K562 (cell line): ENCODE data around the gene TOMM6. TPM values are rescaled to one million over a fixed set of nuclear protein-coding genes. Genes with fewer than 3 reads are reported as not detected.

Experiments used
- CC2D1A ChIP-seq: fragments of 450-650 bp; IDR thresholded peaks from 2 replicates; pipeline ENCODE4 v1.6.1; 2017; ENCODE audit warnings: mild to moderate bottlenecking
- DDX20 ChIP-seq: fragments of 450-650 bp; IDR thresholded peaks from 2 replicates; pipeline ENCODE4 v1.6.1; 2016; ENCODE audit warnings: missing genetic modification characterization, low read depth, mild to moderate bottlenecking, missing compliant biosample characterization, moderate library complexity
- ESRRA ChIP-seq: fragments of 450-650 bp; IDR thresholded peaks from 2 replicates; pipeline ENCODE4 v1.6.1; 2014; ENCODE audit warnings: low read depth, mild to moderate bottlenecking, moderate library complexity, borderline replicate concordance
- FOXJ2 ChIP-seq: fragments of 200-800 bp; sonication (Bioruptor generic); IDR thresholded peaks from 2 replicates; pipeline ENCODE4 v1.6.1; 2016; ENCODE audit warnings: missing genetic modification characterization, missing compliant biosample characterization
- GTF2E2 ChIP-seq: fragments of 200-800 bp; sonication (Bioruptor generic); IDR thresholded peaks from 2 replicates; pipeline ENCODE4 v1.6.1; 2016; ENCODE audit warnings: missing genetic modification characterization, missing compliant biosample characterization
- HEY1 ChIP-seq: fragments of 250-450 bp; sonication (Bioruptor Pico); IDR thresholded peaks from 2 replicates; pipeline ENCODE4 v1.5.0; 2020; ENCODE audit warnings: mild to moderate bottlenecking, moderate library complexity, borderline replicate concordance
- ILK ChIP-seq: fragments of 450-650 bp; IDR thresholded peaks from 2 replicates; pipeline ENCODE4 v1.6.1; 2016; ENCODE audit warnings: missing genetic modification characterization, low read depth, mild to moderate bottlenecking, missing compliant biosample characterization, moderate library complexity, borderline replicate concordance
- MTA3 ChIP-seq: fragments of 450-650 bp; formaldehyde crosslinking; IDR thresholded peaks from 2 replicates; pipeline ENCODE4 v1.6.1; 2017; ENCODE audit warnings: mild to moderate bottlenecking, borderline replicate concordance
- MYC ChIP-seq, 2 experiments: fragments of 250-450 bp in 1 of 2; sonication (Bioruptor Pico) in 1 of 2; IDR thresholded peaks; 2 replicates each; pipeline versions ENCODE4 v1.5.1 to v1.6.1; 2012 to 2021; ENCODE audit warnings: low read depth in 2 of 2, borderline replicate concordance in 1 of 2, improper control_type of control experiment in 1 of 2, low read length in 1 of 2, mild to moderate bottlenecking in 1 of 2, moderate library complexity in 1 of 2
- POLR2AphosphoS2 ChIP-seq: IDR thresholded peaks from 2 replicates; pipeline ENCODE4 v1.6.1; 2012; ENCODE audit warnings: low read length, improper control_type of control experiment
- SIN3A ChIP-seq, 2 experiments: fragments of 150-350 bp in 1 of 2; IDR thresholded peaks; 2 replicates each; pipeline ENCODE4 v1.6.1; 2011 to 2016; ENCODE audit warnings: borderline replicate concordance in 2 of 2, low read depth in 2 of 2, low read length in 2 of 2, mild to moderate bottlenecking in 2 of 2, moderate library complexity in 2 of 2; ENCODE audit not compliant: control insufficient read depth in 1 of 2
- SMARCA4 ChIP-seq: fragments of 450-650 bp; IDR thresholded peaks from 2 replicates; pipeline ENCODE4 v1.6.1; 2016
- SNIP1 ChIP-seq: fragments of 450-650 bp; IDR thresholded peaks from 2 replicates; pipeline ENCODE4 v1.7.1; 2017; ENCODE audit warnings: low read depth, mild to moderate bottlenecking
- SRSF1 ChIP-seq: fragments of 200-400 bp; formaldehyde crosslinking; IDR thresholded peaks from 2 replicates; pipeline ENCODE4 v1.6.1; 2017; ENCODE audit warnings: mild to moderate bottlenecking, low read depth, low read length, moderate library complexity
- ZFPM2 ChIP-seq: fragments of 250-450 bp; sonication (Bioruptor Pico); IDR thresholded peaks from 2 replicates; pipeline ENCODE4 v1.5.1; 2022; ENCODE audit warnings: mild to moderate bottlenecking
- ZNF184 ChIP-seq: sonication (generic); formaldehyde crosslinking; IDR thresholded peaks from 2 replicates; pipeline ENCODE4 v1.5.0; 2020; ENCODE audit warnings: missing genetic modification reagents
- polyA plus RNA-seq, 8 experiments: library from polyadenylated mRNA; depleted of rRNA in 4 of 8; stranded (reverse) in 5 of 8; unstranded in 3 of 8; fragments of >200 nt; fragmentation: Nextera tagmentation in 2 of 8; fragmentation: Illumina TruSeq in 1 of 8; extraction: Ambion mirVana in 2 of 8; extraction: Trizol in 1 of 8; gene quantifications; 2 replicates each; pipeline versions ENCODE4 v1.2.1 to v1.2.3, GENCODE V29; 2011 to 2014; ENCODE audit warnings: inconsistent platforms in 1 of 8, missing spikeins in 1 of 8
- total RNA-seq, 7 experiments: library from RNA; depleted of rRNA in 6 of 7; stranded (reverse); fragments of >200 nt in 6 of 7; fragmentation: Illumina TruSeq in 2 of 7; extraction: Trizol in 2 of 7; gene quantifications; 2 replicates each; pipeline versions ENCODE4 v1.2.1 to v1.2.3, GENCODE V29; 2011 to 2021; ENCODE audit warnings: low replicate concordance in 1 of 7
- TF ChIP-seq, protein P1 (sequence below): sonication (generic); formaldehyde crosslinking; IDR thresholded peaks from 2 replicates; pipeline ENCODE4 v1.8.0; 2022; ENCODE audit warnings: mild to moderate bottlenecking, missing genetic modification reagents
- TF ChIP-seq, protein P2 (sequence below): sonication (generic); formaldehyde crosslinking; IDR thresholded peaks from 2 replicates; pipeline ENCODE4 v1.8.0; 2022; ENCODE audit warnings: mild to moderate bottlenecking, missing genetic modification reagents, borderline replicate concordance
- TF ChIP-seq, protein P3 (sequence below): fragments of 450-650 bp; IDR thresholded peaks from 2 replicates; pipeline ENCODE4 v1.6.1; 2016; ENCODE audit warnings: missing biosample characterization, missing genetic modification characterization
- TF ChIP-seq, protein P4 (sequence below): IDR thresholded peaks from 2 replicates; pipeline ENCODE4 v1.6.1; 2011; ENCODE audit not compliant: insufficient read length; ENCODE audit errors: extremely low read depth

Gene TOMM6
- total and polyA plus RNA-seq, 9 of the 15 experiments (the other 6 are each of a cell fraction or from before 2014, with no cell fraction given): 380 to 2,097 (median 1,065) TPM

DNA sequence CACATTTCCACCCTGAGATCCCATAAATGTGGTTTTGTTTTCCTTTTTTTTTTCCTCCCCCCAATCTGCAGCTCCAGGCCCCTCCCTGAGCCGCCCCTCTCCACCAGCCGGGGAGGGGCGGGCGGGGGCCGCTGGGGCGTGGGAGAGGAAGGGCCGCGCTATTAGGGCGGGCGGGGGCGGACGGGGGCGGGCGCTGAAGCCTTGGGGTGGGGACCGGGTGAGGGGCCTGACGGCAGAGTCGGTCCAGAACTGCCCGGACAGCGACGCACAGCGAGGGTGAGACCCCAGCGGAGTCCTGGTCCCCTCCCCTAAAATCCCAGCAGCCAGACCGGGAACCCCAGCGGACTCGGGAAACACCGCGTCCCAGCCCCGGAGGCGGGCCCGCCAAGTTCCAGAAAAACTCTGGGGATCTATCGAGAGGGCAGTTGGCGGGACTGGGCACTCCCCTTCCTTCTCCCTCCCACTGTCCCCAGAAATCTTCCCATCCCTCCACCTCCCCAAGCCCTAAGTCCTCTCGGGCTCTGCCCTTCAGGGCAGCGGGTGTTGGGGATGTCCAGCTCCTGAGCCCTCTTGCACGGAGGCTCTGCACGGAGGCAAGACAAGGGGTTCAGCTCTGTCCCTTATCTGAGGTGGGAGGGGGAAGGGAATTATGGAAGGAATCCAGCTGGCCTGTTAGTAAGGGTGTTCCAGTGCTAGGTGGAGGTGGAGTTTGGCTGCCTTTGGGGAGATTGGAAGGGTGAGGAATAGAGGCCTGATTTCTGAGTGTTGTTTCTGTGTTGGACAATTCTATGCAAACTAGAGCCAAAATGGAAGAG lies 6.7 kb upstream of the TOMM6 start, which contains the start of gene PRICKLE4 (continued):
- TF ChIP-seq MYC (IDR thresholded peaks at IDR 0.05; ENCODE audit: low read depth, low read length): 0 out of 2 replicates have a peak, but pooled peaks have one; percentile 42
- TF ChIP-seq MYC (CRISPR knock-in tag; IDR thresholded peaks at IDR 0.05; ENCODE audit: borderline replicate concordance, low read depth): no peak
- TF ChIP-seq SRSF1: no peak
- TF ChIP-seq SNIP1: no peak
- TF ChIP-seq ESRRA: 0 out of 2 replicates have a peak, but pooled peaks have one; percentile 13
- TF ChIP-seq, protein P1, sequence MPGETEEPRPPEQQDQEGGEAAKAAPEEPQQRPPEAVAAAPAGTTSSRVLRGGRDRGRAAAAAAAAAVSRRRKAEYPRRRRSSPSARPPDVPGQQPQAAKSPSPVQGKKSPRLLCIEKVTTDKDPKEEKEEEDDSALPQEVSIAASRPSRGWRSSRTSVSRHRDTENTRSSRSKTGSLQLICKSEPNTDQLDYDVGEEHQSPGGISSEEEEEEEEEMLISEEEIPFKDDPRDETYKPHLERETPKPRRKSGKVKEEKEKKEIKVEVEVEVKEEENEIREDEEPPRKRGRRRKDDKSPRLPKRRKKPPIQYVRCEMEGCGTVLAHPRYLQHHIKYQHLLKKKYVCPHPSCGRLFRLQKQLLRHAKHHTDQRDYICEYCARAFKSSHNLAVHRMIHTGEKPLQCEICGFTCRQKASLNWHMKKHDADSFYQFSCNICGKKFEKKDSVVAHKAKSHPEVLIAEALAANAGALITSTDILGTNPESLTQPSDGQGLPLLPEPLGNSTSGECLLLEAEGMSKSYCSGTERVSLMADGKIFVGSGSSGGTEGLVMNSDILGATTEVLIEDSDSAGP (CRISPR knock-in tag): no peak
- TF ChIP-seq ZFPM2: no peak
- TF ChIP-seq ZNF184 (CRISPR knock-in tag): no peak
- no peak for TF ChIP-seq ILK (tag)
- TF ChIP-seq DDX20 (tag): no peak
- TF ChIP-seq GTF2E2 (tag): no peak
- TF ChIP-seq MTA3: peak; percentile 56; the same call in 1 of the 2 replicates
- no peak; a peak in 1 of 4 replicates for TF ChIP-seq SIN3A (IDR thresholded peaks at IDR 0.05; ENCODE audit: borderline replicate concordance in 2 of 2, control insufficient read depth in 1 of 2, low read depth in 2 of 2, low read length in 2 of 2)
- TF ChIP-seq HEY1 (CRISPR knock-in tag): no peak
- no peak for TF ChIP-seq POLR2AphosphoS2
- peak; percentile 35; the same call in 1 of the 2 replicates for TF ChIP-seq SMARCA4
- TF ChIP-seq, protein P2, sequence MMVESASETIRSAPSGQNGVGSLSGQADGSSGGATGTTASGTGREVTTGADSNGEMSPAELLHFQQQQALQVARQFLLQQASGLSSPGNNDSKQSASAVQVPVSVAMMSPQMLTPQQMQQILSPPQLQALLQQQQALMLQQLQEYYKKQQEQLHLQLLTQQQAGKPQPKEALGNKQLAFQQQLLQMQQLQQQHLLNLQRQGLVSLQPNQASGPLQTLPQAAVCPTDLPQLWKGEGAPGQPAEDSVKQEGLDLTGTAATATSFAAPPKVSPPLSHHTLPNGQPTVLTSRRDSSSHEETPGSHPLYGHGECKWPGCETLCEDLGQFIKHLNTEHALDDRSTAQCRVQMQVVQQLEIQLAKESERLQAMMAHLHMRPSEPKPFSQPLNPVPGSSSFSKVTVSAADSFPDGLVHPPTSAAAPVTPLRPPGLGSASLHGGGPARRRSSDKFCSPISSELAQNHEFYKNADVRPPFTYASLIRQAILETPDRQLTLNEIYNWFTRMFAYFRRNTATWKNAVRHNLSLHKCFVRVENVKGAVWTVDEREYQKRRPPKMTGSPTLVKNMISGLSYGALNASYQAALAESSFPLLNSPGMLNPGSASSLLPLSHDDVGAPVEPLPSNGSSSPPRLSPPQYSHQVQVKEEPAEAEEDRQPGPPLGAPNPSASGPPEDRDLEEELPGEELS (CRISPR knock-in tag): no peak
- no peak for TF ChIP-seq CC2D1A
- TF ChIP-seq, protein P3, sequence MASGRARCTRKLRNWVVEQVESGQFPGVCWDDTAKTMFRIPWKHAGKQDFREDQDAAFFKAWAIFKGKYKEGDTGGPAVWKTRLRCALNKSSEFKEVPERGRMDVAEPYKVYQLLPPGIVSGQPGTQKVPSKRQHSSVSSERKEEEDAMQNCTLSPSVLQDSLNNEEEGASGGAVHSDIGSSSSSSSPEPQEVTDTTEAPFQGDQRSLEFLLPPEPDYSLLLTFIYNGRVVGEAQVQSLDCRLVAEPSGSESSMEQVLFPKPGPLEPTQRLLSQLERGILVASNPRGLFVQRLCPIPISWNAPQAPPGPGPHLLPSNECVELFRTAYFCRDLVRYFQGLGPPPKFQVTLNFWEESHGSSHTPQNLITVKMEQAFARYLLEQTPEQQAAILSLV (tag): no peak
- no peak for TF ChIP-seq FOXJ2 (tag)
- TF ChIP-seq, protein P4, sequence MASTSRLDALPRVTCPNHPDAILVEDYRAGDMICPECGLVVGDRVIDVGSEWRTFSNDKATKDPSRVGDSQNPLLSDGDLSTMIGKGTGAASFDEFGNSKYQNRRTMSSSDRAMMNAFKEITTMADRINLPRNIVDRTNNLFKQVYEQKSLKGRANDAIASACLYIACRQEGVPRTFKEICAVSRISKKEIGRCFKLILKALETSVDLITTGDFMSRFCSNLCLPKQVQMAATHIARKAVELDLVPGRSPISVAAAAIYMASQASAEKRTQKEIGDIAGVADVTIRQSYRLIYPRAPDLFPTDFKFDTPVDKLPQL: no peak
